Heart right ventricle (tissue), 16 donors: Measurements from ENCODE around the gene MYO3B. TPM values are rescaled to one million over a fixed set of nuclear protein-coding genes. Genes with fewer than 3 reads are reported as not detected.

Source experiments
- ATAC-seq, 8 donors: fragments of 200-7000 bp; cut with Tn5 transposase; one replicate each; pipeline ENCODE4 v1.9.1; 2020; ENCODE audit warnings: mild to moderate bottlenecking in 8 of 8, moderate library complexity in 8 of 8, moderate number of reproducible peaks in 1 of 8
- DNase-seq, 2 donors: peaks; one replicate each; pipeline ENCODE4 v3.0.0-alpha.2; 2020
- H3K27ac ChIP-seq, 10 donors: fragments of 200-600 bp; sonication (generic) in 2 of 10; one replicate each; pipeline versions ENCODE4 v1.5.0 to v1.8.0; 2020 to 2022; ENCODE audit warnings: mild to moderate bottlenecking in 3 of 10
- H3K27me3 ChIP-seq, 7 donors: fragments of 200-600 bp; one replicate each; pipeline ENCODE4 v1.8.0; 2021 to 2022; ENCODE audit warnings: mild to moderate bottlenecking in 2 of 7
- H3K36me3 ChIP-seq, 9 donors: fragments of 200-600 bp; sonication (generic) in 1 of 9; one replicate each; pipeline versions ENCODE4 v1.5.0 to v1.8.0; 2020 to 2022; ENCODE audit warnings: mild to moderate bottlenecking in 2 of 9
- H3K4me1 ChIP-seq, 9 donors: fragments of 200-600 bp; sonication (generic) in 1 of 9; one replicate each; pipeline versions ENCODE4 v1.5.0 to v1.8.0; 2020 to 2022; ENCODE audit warnings: mild to moderate bottlenecking in 4 of 9
- H3K4me3 ChIP-seq, 10 donors: fragments of 200-600 bp; sonication (generic) in 2 of 10; one replicate each; pipeline versions ENCODE4 v1.5.0 to v1.8.0; 2020 to 2022; ENCODE audit warnings: mild to moderate bottlenecking in 7 of 10, moderate library complexity in 2 of 10
- H3K9me3 ChIP-seq, 11 donors: fragments of 200-600 bp in 10 of 11; sonication (generic) in 2 of 11; one replicate each; pipeline versions ENCODE4 v1.5.0 to v1.8.0; 2013 to 2022; ENCODE audit warnings: mild to moderate bottlenecking in 2 of 11, control low read depth in 1 of 11, moderate library complexity in 1 of 11
- WGBS, 2 donors: extraction: QIAGEN DNeasy Blood & Tissue Kit; methylation state at CpG; one replicate each; pipeline ENCODE4 v1.1.7; 2013; ENCODE audit warnings: inconsistent platforms in 1 of 2; 5-methylcytosine and 5-hydroxymethylcytosine counted together
- intact Hi-C, 10 donors: fragments of 100-400 bp; cut with DNase I; formaldehyde crosslinking; loops; one replicate each; pipeline versions ENCODE4 v1.11.1 to v1.14.2; 2022
- polyA plus RNA-seq, 2 donors: library from polyadenylated mRNA; stranded (reverse); fragments of 200-250 nt; gene quantifications; one replicate each; pipeline ENCODE4 v1.2.3, GENCODE V29; 2013
- total RNA-seq, 10 donors: library from RNA; stranded (reverse); fragmentation: NEBNext Ultra II Directional in 3 of 10; extraction: Animal tissue kit (Norgen Biotek cat#: 25700) in 3 of 10; gene quantifications; one replicate each; pipeline versions ENCODE4 v1.2.1 to v1.2.4, GENCODE V29; 2021 to 2023
- TF ChIP-seq, protein P1 (sequence below), 9 donors: fragments of 200-600 bp; sonication (generic) in 2 of 9; IDR thresholded peaks; one replicate each; pipeline versions ENCODE4 v1.5.0 to v1.8.0; 2021 to 2022; ENCODE audit warnings: antibody characterized with exemption in 9 of 9, mild to moderate bottlenecking in 5 of 9, moderate library complexity in 1 of 9
- donor health status: Arrhythmogenic right ventricular cardiomyopathy.
- donor health status: ischemic (EF 13 %, LVEDD 7.1; RV severe dilation, severe dysfunction).
- donor health status: healthy with polysubstance abuse.
- donor health status: DM: no; HTN: yes; CAD: no.
- donor health status: DM: no; HTN: no; CAD: no.
- donor health status: ischemic (EF 25% LVEDD 6.9; RV normal size, moderate dysfunction).
- donor health status: ischemic (EF 25% LVEDD 5.7; RV mildly dilated, moderate dysfunction).
- donor health status: healthy.
- donor health status: DM: yes; HTN: yes; CAD: no.
- donor health status: Ischemic cardiomyopathy.
- donor health status: ischemic (EF 35%, LVEDD 5.7; RV mildly dilated, moderate dysfunction).
- donor health status: nonischemic (EF 11% LVEDD 7.7; RV severe dilation, severe dysfunction).
- donor health status: DM: yes; HTN: yes; CAD: no.
- donor health status: PGD.
- donor health status: ischemic (EF 29% LVEDD 5.4; RV normal size, mild dysfunction).
- donor health status: nonischemic (EF 23%, LVEDD 6.1; RV moderate dilation, normal function).

MYO3B gene
- total and polyA plus RNA-seq, 12 donors, result 0.05 to 0.21 (median 0.09) TPM; not detected in 8

- H3K4me3 ChIP-seq, result no peak overlapping the region
- no peaks in the 10 kb centered on the region for H3K9me3 ChIP-seq
- DNase-seq (no peak), ATAC-seq (no peak)
- H3K4me1 ChIP-seq, result no peaks in the 10 kb centered on the region
- no peak overlapping the region for H3K27ac ChIP-seq
- peaks cover 0 to 53% (median 8%) of the 10 kb centered on the region in 7 donors for H3K27me3 ChIP-seq
- TF ChIP-seq, protein P1, sequence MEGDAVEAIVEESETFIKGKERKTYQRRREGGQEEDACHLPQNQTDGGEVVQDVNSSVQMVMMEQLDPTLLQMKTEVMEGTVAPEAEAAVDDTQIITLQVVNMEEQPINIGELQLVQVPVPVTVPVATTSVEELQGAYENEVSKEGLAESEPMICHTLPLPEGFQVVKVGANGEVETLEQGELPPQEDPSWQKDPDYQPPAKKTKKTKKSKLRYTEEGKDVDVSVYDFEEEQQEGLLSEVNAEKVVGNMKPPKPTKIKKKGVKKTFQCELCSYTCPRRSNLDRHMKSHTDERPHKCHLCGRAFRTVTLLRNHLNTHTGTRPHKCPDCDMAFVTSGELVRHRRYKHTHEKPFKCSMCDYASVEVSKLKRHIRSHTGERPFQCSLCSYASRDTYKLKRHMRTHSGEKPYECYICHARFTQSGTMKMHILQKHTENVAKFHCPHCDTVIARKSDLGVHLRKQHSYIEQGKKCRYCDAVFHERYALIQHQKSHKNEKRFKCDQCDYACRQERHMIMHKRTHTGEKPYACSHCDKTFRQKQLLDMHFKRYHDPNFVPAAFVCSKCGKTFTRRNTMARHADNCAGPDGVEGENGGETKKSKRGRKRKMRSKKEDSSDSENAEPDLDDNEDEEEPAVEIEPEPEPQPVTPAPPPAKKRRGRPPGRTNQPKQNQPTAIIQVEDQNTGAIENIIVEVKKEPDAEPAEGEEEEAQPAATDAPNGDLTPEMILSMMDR (IDR thresholded peaks at IDR 0.05), result no peak
- intact Hi-C loops, result no loop called here
- no peaks in the 10 kb centered on the region for H3K36me3 ChIP-seq
- 67 to 72% methylated on average over 2 of the region's 2 CpGs for WGBS, 2 donors
Measured at GRCh38 chr2:170354855-170355780, 177.2 kb downstream of the MYO3B start.

DNA sequence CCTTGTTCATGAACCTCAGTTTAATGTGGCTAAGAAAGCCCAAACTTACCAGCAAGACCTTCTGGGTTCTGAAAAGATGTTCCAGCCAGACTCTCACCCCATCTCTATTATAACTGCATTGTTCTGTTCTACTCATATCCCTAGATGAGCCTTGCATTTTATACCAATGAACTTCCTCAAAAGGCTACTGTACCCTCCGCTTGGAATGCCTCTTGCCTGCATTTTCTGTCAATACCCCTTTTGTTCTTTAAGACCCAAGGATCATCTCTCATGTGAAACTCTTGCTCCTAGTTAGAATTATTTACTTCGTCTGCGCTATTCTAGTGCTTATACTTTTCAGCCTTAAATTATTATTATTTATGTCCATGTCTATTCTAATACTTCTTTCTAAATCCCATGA is 181.5 kb downstream of the MYO3B start:
- Histone ChIP-seq H3K9me3 (no peaks in the 10 kb centered on the region), H3K4me3 (no peak overlapping the region), H3K27ac (no peak overlapping the region), H3K36me3 (no peaks in the 10 kb centered on the region), H3K27me3 (peaks cover 0 to 60% (median 33%) of the 10 kb centered on the region in 7 donors), H3K4me1 (no peaks in the 10 kb centered on the region)
- TF ChIP-seq, protein P1 (IDR thresholded peaks at IDR 0.05), result no peak
- 91 to 95% methylated on average over 3 of the region's 3 CpGs for WGBS, 2 donors
- DNase-seq (no peak), ATAC-seq (no peak)
- intact Hi-C loops, result no loop called here

DNA sequence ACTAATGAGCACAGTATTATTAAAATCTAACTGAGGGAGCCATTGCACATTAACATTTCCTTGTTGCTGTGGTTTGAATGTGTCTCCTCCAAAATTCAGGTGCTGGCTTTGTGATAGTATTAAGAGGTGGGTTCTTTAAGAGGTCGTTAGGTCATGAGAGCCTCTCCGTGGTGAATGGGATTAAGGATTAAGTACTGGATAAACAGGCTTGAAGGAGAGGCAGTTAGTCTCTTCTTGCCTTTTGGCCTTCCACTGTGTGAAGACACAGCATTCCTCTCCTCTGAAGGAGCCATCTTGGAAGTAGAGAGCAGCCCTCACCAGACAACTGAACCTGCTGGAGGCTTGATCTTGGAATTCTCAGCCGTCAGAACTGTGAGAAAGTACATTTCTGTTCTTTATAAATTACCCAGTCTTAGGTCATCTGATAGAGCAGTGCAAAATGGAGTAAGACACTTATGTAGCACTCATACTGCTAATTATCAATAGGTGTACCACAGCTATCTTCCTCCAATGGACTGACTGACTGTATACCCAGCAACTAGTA is 182.7 kb downstream of the MYO3B start:
- H3K36me3 ChIP-seq, result no peaks in the 10 kb centered on the region
- DNase-seq (no peak), ATAC-seq (no peak)
- no peak overlapping the region for H3K4me3 ChIP-seq
- no peaks in the 10 kb centered on the region for H3K9me3 ChIP-seq
- peaks cover 0 to 71% (median 43%) of the 10 kb centered on the region in 7 donors for H3K27me3 ChIP-seq
- H3K4me1 ChIP-seq, result no peaks in the 10 kb centered on the region
- intact Hi-C loops, result loop anchor here in 8 of 10 donors (1.0 to 10.0 kb wide), 5 partner anchors 452 to 514 kb away; partner anchors contain the start of gene GAD1 (in 6 of the 8)
- WGBS, 2 donors, result 61 to 62% methylated on average over 3 of the region's 3 CpGs
- no peak overlapping the region for H3K27ac ChIP-seq
- TF ChIP-seq, protein P1 (IDR thresholded peaks at IDR 0.05), result no peak

- Histone ChIP-seq H3K27ac (no peak overlapping the region), H3K4me3 (no peak overlapping the region), H3K9me3 (no peaks in the 10 kb centered on the region), H3K27me3 (peaks cover 0 to 76% (median 50%) of the 10 kb centered on the region in 7 donors), H3K4me1 (no peaks in the 10 kb centered on the region), H3K36me3 (no peaks in the 10 kb centered on the region)
- DNase-seq, result peak in 1 of 2 donors; percentile 12
- intact Hi-C loops, result loop anchor here in 8 of 10 donors (1.0 to 10.0 kb wide), 5 partner anchors 451 to 513 kb away; partner anchors contain the start of gene GAD1 (in 6 of the 8)
- WGBS, 2 donors, result 21 to 22% methylated on average over 5 of the region's 5 CpGs
- ATAC-seq, result peak in 1 of 8 donors; percentile 50
- TF ChIP-seq, protein P1 (IDR thresholded peaks at IDR 0.05), result peak; percentile 18 to 71 (median 59)
Measured at GRCh38 chr2:170361090-170361936, 183.4 kb downstream of the MYO3B start.
